ENCODE data around the gene OR2H1.

DNA sequence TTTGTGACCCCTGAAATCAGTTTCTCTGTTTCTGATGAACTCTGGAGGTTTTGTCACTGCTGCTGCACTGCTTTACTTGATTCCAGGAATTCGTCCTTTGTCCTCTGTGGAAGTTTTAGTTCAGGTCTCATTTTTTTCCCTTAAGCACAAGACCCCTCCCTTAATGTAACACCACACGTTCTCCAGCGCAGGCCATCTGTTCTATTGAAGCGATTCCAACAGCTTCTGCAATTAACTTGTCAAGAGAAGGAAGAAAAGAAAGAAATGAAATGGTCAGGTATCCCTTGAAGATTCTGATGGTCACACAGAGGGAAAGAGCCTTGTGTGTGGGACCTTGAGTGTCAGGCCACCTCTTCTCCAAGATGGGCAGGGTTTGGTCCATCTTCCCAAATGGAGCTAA, 38.6 kb downstream of the OR2H1 start:
- TF ChIP-seq, protein P1, sequence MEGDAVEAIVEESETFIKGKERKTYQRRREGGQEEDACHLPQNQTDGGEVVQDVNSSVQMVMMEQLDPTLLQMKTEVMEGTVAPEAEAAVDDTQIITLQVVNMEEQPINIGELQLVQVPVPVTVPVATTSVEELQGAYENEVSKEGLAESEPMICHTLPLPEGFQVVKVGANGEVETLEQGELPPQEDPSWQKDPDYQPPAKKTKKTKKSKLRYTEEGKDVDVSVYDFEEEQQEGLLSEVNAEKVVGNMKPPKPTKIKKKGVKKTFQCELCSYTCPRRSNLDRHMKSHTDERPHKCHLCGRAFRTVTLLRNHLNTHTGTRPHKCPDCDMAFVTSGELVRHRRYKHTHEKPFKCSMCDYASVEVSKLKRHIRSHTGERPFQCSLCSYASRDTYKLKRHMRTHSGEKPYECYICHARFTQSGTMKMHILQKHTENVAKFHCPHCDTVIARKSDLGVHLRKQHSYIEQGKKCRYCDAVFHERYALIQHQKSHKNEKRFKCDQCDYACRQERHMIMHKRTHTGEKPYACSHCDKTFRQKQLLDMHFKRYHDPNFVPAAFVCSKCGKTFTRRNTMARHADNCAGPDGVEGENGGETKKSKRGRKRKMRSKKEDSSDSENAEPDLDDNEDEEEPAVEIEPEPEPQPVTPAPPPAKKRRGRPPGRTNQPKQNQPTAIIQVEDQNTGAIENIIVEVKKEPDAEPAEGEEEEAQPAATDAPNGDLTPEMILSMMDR (conservative IDR thresholded peaks at IDR 0.05; ENCODE audit: low read length), result no peak
- no peak for TF ChIP-seq EZH2phosphoT487 (IDR thresholded peaks at IDR 0.05; ENCODE audit: borderline replicate concordance)
